ENCODE results near the gene LCORL. TPM values are rescaled to one million over a fixed set of nuclear protein-coding genes. Genes with fewer than 3 reads are reported as not detected.

Gene LCORL
- total RNA-seq, 1 donor from 2014 or later = 7.4 TPM

DNA sequence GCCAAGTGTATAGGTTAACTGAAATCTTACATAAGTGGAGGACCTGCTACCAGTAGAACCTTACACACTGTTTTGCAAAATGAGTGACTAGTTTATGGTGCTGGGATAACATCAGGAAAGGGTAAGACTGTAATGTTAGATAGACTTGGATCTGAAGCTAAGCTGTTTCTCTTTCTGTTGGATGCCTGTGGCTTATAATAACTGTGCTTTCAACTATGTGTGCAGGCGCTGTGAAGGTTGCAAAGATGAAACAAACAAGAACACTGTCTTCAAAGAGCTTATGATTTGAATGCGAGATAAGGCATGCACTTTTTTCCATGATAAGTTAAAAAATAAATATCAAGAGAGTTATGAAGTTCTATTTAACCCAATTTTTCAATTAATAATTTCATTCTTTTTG is 34.5 kb upstream of the LCORL start:
- DNase-seq (ENCODE audit: low read depth) = no peak
- Histone ChIP-seq H3K36me3 (ENCODE audit: control insufficient read depth, insufficient read depth, low read length) (no peaks in the 10 kb centered on the region), H3K4me3 (ENCODE audit: low read depth, low read length) (no peak overlapping the region), H3K27me3 (ENCODE audit: control insufficient read depth, insufficient read depth, low read length) (no peaks in the 10 kb centered on the region)
- TF ChIP-seq, protein P1, sequence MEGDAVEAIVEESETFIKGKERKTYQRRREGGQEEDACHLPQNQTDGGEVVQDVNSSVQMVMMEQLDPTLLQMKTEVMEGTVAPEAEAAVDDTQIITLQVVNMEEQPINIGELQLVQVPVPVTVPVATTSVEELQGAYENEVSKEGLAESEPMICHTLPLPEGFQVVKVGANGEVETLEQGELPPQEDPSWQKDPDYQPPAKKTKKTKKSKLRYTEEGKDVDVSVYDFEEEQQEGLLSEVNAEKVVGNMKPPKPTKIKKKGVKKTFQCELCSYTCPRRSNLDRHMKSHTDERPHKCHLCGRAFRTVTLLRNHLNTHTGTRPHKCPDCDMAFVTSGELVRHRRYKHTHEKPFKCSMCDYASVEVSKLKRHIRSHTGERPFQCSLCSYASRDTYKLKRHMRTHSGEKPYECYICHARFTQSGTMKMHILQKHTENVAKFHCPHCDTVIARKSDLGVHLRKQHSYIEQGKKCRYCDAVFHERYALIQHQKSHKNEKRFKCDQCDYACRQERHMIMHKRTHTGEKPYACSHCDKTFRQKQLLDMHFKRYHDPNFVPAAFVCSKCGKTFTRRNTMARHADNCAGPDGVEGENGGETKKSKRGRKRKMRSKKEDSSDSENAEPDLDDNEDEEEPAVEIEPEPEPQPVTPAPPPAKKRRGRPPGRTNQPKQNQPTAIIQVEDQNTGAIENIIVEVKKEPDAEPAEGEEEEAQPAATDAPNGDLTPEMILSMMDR (IDR thresholded peaks at IDR 0.05; ENCODE audit: insufficient read depth, low read length, severe bottlenecking) = no peak
- FAIRE-seq = no peak

DNA sequence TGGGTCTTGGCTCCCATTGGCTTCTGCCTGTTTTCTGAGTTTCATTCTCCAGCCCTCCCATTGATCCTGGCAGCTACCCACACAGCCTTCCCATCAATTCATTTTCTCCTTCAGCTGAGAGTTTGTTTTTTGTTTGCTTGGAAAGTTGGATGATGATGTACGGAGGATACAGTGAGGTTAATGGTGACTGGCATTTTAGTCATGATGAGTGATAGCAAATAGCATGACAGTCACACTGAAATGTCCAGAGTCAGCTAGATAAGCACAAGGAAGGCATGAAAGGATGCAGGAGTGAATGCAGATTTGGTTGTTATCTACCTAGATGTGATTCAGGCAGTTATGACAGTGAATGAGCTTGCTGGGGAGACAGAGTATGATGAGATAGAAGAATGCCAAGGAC is 30.6 kb upstream of the LCORL start:
- no peak for DNase-seq (ENCODE audit: low read depth)
- no peaks in the 10 kb centered on the region for H3K36me3 ChIP-seq (ENCODE audit: control insufficient read depth, insufficient read depth, low read length)
- FAIRE-seq = no peak
- H3K27me3 ChIP-seq (ENCODE audit: control insufficient read depth, insufficient read depth, low read length) = no peaks in the 10 kb centered on the region
- H3K4me3 ChIP-seq (ENCODE audit: low read depth, low read length) = no peak overlapping the region
- TF ChIP-seq, protein P1 (IDR thresholded peaks at IDR 0.05; ENCODE audit: insufficient read depth, low read length, severe bottlenecking) = no peak

DNA sequence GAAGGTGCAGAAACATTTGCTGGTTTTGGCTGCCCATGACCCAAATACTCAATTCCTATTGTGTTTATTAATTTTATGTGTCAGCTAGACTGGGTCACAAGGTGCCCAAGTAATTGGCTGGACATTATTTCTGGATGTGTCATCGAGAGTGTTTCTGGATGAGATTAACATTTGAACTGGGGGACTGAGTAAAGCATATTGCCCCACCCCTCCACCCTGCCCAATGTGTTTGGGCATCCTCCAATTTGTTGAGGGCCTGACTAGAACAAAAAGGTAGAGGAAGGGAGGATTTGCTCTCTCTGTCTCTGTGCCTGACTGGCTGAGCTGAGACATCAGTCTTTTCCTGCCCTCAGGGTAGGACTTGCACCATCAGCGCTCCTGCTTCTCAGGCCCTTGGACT is 29.7 kb upstream of the LCORL start:
- FAIRE-seq = no peak
- H3K4me3 ChIP-seq (ENCODE audit: low read depth, low read length) = no peak overlapping the region
- H3K27me3 ChIP-seq (ENCODE audit: control insufficient read depth, insufficient read depth, low read length) = no peaks in the 10 kb centered on the region
- TF ChIP-seq, protein P1 (IDR thresholded peaks at IDR 0.05; ENCODE audit: insufficient read depth, low read length, severe bottlenecking) = no peak
- peak; percentile 13 for DNase-seq (ENCODE audit: low read depth)
- no peaks in the 10 kb centered on the region for H3K36me3 ChIP-seq (ENCODE audit: control insufficient read depth, insufficient read depth, low read length)

DNA sequence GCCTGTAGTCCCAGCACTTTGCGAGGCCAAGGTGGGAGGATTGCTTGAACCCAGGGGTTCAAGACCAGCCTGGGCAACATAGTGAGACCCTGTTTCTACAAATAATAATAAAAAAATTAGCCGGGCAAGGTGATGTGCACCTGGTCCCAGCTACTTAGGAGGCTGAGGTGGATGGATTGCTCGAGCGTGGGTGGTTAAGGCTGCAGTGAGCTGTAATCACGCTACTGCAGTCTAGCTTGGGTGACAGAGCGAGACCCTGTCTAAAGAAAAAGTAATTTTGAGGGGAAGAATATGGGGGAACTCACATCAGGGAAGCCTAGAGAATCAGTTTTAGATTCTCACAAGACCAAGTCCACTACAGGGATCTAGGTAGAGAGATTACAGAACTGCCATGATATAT is 28.9 kb upstream of the LCORL start:
- H3K4me3 ChIP-seq (ENCODE audit: low read depth, low read length) = no peak overlapping the region
- FAIRE-seq = no peak
- no peak for DNase-seq (ENCODE audit: low read depth)
- no peaks in the 10 kb centered on the region for H3K27me3 ChIP-seq (ENCODE audit: control insufficient read depth, insufficient read depth, low read length)
- TF ChIP-seq, protein P1 (IDR thresholded peaks at IDR 0.05; ENCODE audit: insufficient read depth, low read length, severe bottlenecking) = no peak
- H3K36me3 ChIP-seq (ENCODE audit: control insufficient read depth, insufficient read depth, low read length) = no peaks in the 10 kb centered on the region

DNA sequence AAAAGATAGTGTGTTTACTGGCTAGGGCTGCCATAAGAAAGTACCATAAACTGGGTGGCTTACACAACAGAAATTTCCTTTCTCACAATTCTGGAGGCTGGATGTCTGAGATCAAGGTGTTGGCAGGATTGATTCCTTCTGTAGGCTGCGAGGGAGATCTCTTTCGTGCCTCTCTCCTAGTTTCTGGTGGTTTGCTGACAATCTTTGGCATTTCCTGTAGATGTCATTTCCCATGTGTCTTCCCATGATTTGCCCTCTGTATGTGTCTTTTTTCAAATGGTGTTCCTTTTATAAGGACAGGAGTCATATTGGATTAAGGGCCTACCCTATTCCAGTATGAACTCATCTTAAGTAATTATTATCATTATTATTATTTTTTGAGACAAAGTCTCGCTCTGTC is 27.9 kb upstream of the LCORL start:
- no peak for DNase-seq (ENCODE audit: low read depth)
- no peak overlapping the region for H3K4me3 ChIP-seq (ENCODE audit: low read depth, low read length)
- no peaks in the 10 kb centered on the region for H3K36me3 ChIP-seq (ENCODE audit: control insufficient read depth, insufficient read depth, low read length)
- FAIRE-seq = no peak
- H3K27me3 ChIP-seq (ENCODE audit: control insufficient read depth, insufficient read depth, low read length) = no peaks in the 10 kb centered on the region
- TF ChIP-seq, protein P1 (IDR thresholded peaks at IDR 0.05; ENCODE audit: insufficient read depth, low read length, severe bottlenecking) = no peak

DNA sequence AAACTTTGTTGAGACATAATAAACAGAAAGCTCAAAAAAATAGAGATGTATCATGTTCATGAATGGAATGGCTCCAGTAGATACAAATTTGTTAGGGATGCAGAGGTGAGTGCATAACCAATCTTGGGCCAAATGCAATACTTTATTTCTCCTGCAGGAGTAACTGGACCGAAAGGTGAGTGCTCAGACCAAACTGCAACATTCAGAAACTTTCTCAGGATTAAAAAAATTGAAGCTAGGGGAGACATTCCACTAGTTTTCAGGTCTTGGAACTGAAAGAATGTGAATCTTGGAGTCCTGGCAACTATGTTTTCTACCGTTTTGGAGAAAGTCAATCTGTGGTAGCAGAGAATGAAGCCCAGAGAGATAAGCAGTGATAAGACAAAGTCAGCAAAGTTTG is 21.2 kb upstream of the LCORL start:
- Histone ChIP-seq H3K4me3 (ENCODE audit: low read depth, low read length) (no peak overlapping the region), H3K27me3 (ENCODE audit: control insufficient read depth, insufficient read depth, low read length) (no peaks in the 10 kb centered on the region), H3K36me3 (ENCODE audit: control insufficient read depth, insufficient read depth, low read length) (no peaks in the 10 kb centered on the region)
- FAIRE-seq = no peak
- DNase-seq (ENCODE audit: low read depth) = no peak
- TF ChIP-seq, protein P1 (IDR thresholded peaks at IDR 0.05; ENCODE audit: insufficient read depth, low read length, severe bottlenecking) = peak; percentile 32

Data from bronchial epithelial cell (primary cell).